K562 (cell line): ENCODE data around the gene MAP3K13. TPM values are rescaled to one million over a fixed set of nuclear protein-coding genes. Genes with fewer than 3 reads are reported as not detected.

Experiments used
- BRD4 ChIP-seq: fragments of 200-600 bp; sonication (generic); IDR thresholded peaks from 2 replicates; pipeline ENCODE4 v1.6.1; 2017; ENCODE audit warnings: inconsistent platforms
- GTF2E2 ChIP-seq: fragments of 200-800 bp; sonication (Bioruptor generic); IDR thresholded peaks from 2 replicates; pipeline ENCODE4 v1.6.1; 2016; ENCODE audit warnings: missing genetic modification characterization, missing compliant biosample characterization
- HDAC8 ChIP-seq: fragments of 450-650 bp; IDR thresholded peaks from 2 replicates; pipeline ENCODE4 v1.6.1; 2016; ENCODE audit warnings: mild to moderate bottlenecking, missing genetic modification characterization, moderate library complexity, missing compliant biosample characterization
- MTA3 ChIP-seq: fragments of 450-650 bp; formaldehyde crosslinking; IDR thresholded peaks from 2 replicates; pipeline ENCODE4 v1.6.1; 2017; ENCODE audit warnings: mild to moderate bottlenecking, borderline replicate concordance
- NR4A1 ChIP-seq, 2 experiments: fragments of 250-450 bp in 1 of 2; fragments of 450-650 bp in 1 of 2; sonication (Bioruptor Pico) in 1 of 2; IDR thresholded peaks; 2 replicates each; pipeline versions ENCODE4 v1.4.0 to v1.6.1; 2016 to 2020; ENCODE audit warnings: mild to moderate bottlenecking in 2 of 2, missing compliant biosample characterization in 1 of 2, missing genetic modification characterization in 1 of 2, moderate library complexity in 1 of 2
- PCBP2 ChIP-seq: fragments of 200-400 bp; formaldehyde crosslinking; IDR thresholded peaks from 2 replicates; pipeline ENCODE4 v1.6.1; 2018; ENCODE audit warnings: low read length, low read depth, mild to moderate bottlenecking, moderate library complexity; ENCODE audit not compliant: poor library complexity, severe bottlenecking
- TAF15 ChIP-seq: fragments of 200-400 bp; formaldehyde crosslinking; IDR thresholded peaks from 2 replicates; pipeline ENCODE4 v1.6.1; 2017; ENCODE audit warnings: mild to moderate bottlenecking, low read depth, low read length, moderate library complexity
- ZBTB11 ChIP-seq, 3 experiments: fragments of 200-800 bp in 1 of 3; fragments of 250-450 bp in 1 of 3; fragments of 450-650 bp in 1 of 3; sonication (Bioruptor Pico) in 1 of 3; sonication (Bioruptor generic) in 1 of 3; formaldehyde crosslinking in 1 of 3; IDR thresholded peaks; 2 replicates each; pipeline versions ENCODE4 v1.6.1 to v1.8.0; 2016 to 2022; ENCODE audit warnings: mild to moderate bottlenecking in 2 of 3, missing genetic modification characterization in 2 of 3, missing compliant biosample characterization in 1 of 3, moderate library complexity in 1 of 3
- polyA plus RNA-seq, 8 experiments: library from polyadenylated mRNA; depleted of rRNA in 4 of 8; stranded (reverse) in 5 of 8; unstranded in 3 of 8; fragments of >200 nt; fragmentation: Nextera tagmentation in 2 of 8; fragmentation: Illumina TruSeq in 1 of 8; extraction: Ambion mirVana in 2 of 8; extraction: Trizol in 1 of 8; gene quantifications; 2 replicates each; pipeline versions ENCODE4 v1.2.1 to v1.2.3, GENCODE V29; 2011 to 2014; ENCODE audit warnings: inconsistent platforms in 1 of 8, missing spikeins in 1 of 8
- total RNA-seq, 7 experiments: library from RNA; depleted of rRNA in 6 of 7; stranded (reverse); fragments of >200 nt in 6 of 7; fragmentation: Illumina TruSeq in 2 of 7; extraction: Trizol in 2 of 7; gene quantifications; 2 replicates each; pipeline versions ENCODE4 v1.2.1 to v1.2.3, GENCODE V29; 2011 to 2021; ENCODE audit warnings: low replicate concordance in 1 of 7
- TF ChIP-seq, protein P1 (sequence below), 2 experiments: fragments of 450-650 bp; conservative IDR thresholded peaks; 2 replicates each; pipeline ENCODE4 v1.6.1; 2017; ENCODE audit warnings: mild to moderate bottlenecking in 2 of 2, moderate library complexity in 2 of 2
- TF ChIP-seq, protein P2 (sequence below): sonication (generic); formaldehyde crosslinking; IDR thresholded peaks from 2 replicates; pipeline ENCODE4 v1.8.1; 2023; ENCODE audit warnings: mild to moderate bottlenecking, missing genetic modification reagents
- TF ChIP-seq, protein P3 (sequence below), 2 experiments: IDR thresholded peaks; 2 replicates each; pipeline ENCODE4 v1.6.1; 2011; ENCODE audit warnings: borderline replicate concordance in 1 of 2, control low read depth in 1 of 2, low read depth in 1 of 2, low read length in 1 of 2, mild to moderate bottlenecking in 1 of 2, mixed read lengths in 1 of 2, moderate library complexity in 1 of 2; ENCODE audit not compliant: insufficient read depth in 1 of 2, insufficient read length in 1 of 2, poor library complexity in 1 of 2, severe bottlenecking in 1 of 2; ENCODE audit errors: extremely low read depth in 1 of 2
- TF ChIP-seq, protein P4 (sequence below), 2 experiments: IDR thresholded peaks; 2 replicates each; pipeline ENCODE4 v1.6.1; 2012; ENCODE audit warnings: improper control_type of control experiment in 2 of 2, low read depth in 2 of 2, low read length in 2 of 2, borderline replicate concordance in 1 of 2

The MAP3K13 gene
- total and polyA plus RNA-seq, 9 of the 15 experiments (the other 6 are each of a cell fraction or from before 2014, with no cell fraction given): 0.04 to 0.32 (median 0.15) TPM; not detected in 2

- TF ChIP-seq, protein P1, sequence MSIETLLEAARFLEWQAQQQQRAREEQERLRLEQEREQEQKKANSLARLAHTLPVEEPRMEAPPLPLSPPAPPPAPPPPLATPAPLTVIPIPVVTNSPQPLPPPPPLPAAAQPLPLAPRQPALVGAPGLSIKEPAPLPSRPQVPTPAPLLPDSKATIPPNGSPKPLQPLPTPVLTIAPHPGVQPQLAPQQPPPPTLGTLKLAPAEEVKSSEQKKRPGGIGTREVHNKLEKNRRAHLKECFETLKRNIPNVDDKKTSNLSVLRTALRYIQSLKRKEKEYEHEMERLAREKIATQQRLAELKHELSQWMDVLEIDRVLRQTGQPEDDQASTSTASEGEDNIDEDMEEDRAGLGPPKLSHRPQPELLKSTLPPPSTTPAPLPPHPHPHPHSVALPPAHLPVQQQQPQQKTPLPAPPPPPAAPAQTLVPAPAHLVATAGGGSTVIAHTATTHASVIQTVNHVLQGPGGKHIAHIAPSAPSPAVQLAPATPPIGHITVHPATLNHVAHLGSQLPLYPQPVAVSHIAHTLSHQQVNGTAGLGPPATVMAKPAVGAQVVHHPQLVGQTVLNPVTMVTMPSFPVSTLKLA (conservative IDR thresholded peaks at IDR 0.05): peak in 1 of 2 experiments; percentile 90; a peak in 3 of 4 replicates
- TF ChIP-seq, protein P2, sequence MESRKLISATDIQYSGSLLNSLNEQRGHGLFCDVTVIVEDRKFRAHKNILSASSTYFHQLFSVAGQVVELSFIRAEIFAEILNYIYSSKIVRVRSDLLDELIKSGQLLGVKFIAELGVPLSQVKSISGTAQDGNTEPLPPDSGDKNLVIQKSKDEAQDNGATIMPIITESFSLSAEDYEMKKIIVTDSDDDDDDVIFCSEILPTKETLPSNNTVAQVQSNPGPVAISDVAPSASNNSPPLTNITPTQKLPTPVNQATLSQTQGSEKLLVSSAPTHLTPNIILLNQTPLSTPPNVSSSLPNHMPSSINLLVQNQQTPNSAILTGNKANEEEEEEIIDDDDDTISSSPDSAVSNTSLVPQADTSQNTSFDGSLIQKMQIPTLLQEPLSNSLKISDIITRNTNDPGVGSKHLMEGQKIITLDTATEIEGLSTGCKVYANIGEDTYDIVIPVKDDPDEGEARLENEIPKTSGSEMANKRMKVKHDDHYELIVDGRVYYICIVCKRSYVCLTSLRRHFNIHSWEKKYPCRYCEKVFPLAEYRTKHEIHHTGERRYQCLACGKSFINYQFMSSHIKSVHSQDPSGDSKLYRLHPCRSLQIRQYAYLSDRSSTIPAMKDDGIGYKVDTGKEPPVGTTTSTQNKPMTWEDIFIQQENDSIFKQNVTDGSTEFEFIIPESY (CRISPR knock-in tag): peak; percentile 53; the same call in 1 of the 2 replicates
- TF ChIP-seq HDAC8: 0 out of 2 replicates have a peak, but pooled peaks have one; percentile 63
- no peak for TF ChIP-seq PCBP2
- TF ChIP-seq, protein P3, sequence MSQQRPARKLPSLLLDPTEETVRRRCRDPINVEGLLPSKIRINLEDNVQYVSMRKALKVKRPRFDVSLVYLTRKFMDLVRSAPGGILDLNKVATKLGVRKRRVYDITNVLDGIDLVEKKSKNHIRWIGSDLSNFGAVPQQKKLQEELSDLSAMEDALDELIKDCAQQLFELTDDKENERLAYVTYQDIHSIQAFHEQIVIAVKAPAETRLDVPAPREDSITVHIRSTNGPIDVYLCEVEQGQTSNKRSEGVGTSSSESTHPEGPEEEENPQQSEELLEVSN (IDR thresholded peaks at IDR 0.05; ENCODE audit: borderline replicate concordance in 1 of 2, extremely low read depth in 1 of 2, insufficient read depth in 1 of 2, insufficient read length in 1 of 2, low read depth in 1 of 2, low read length in 1 of 2, poor library complexity in 1 of 2, severe bottlenecking in 1 of 2): peak; percentile 75 to 91
- peak; percentile 90 for TF ChIP-seq MTA3
- TF ChIP-seq BRD4: 0 out of 2 replicates have a peak, but pooled peaks have one; percentile 52
- peak; percentile 98 to 100 (median 100) for TF ChIP-seq ZBTB11 (CRISPR knock-in tag; IDR thresholded peaks at IDR 0.05)
- TF ChIP-seq NR4A1 (CRISPR knock-in tag; IDR thresholded peaks at IDR 0.05): no peak
- TF ChIP-seq NR4A1 (tag; IDR thresholded peaks at IDR 0.05): 0 out of 2 replicates have a peak, but pooled peaks have one; percentile 42
- TF ChIP-seq, protein P4, sequence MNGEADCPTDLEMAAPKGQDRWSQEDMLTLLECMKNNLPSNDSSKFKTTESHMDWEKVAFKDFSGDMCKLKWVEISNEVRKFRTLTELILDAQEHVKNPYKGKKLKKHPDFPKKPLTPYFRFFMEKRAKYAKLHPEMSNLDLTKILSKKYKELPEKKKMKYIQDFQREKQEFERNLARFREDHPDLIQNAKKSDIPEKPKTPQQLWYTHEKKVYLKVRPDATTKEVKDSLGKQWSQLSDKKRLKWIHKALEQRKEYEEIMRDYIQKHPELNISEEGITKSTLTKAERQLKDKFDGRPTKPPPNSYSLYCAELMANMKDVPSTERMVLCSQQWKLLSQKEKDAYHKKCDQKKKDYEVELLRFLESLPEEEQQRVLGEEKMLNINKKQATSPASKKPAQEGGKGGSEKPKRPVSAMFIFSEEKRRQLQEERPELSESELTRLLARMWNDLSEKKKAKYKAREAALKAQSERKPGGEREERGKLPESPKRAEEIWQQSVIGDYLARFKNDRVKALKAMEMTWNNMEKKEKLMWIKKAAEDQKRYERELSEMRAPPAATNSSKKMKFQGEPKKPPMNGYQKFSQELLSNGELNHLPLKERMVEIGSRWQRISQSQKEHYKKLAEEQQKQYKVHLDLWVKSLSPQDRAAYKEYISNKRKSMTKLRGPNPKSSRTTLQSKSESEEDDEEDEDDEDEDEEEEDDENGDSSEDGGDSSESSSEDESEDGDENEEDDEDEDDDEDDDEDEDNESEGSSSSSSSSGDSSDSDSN (IDR thresholded peaks at IDR 0.05; ENCODE audit: borderline replicate concordance in 1 of 2, low read depth in 2 of 2, low read length in 2 of 2): peak; percentile 98 to 99
- TF ChIP-seq TAF15: no peak
- peak; percentile 87 for TF ChIP-seq GTF2E2 (tag)
Measured at GRCh38 chr3:185498503-185499396, 135.8 kb downstream of the MAP3K13 start, which contains the start of gene TMEM41A (continued).
